ENCODE data around the gene GBF1. TPM values are rescaled to one million over a fixed set of nuclear protein-coding genes. Genes with fewer than 3 reads are reported as not detected.

Gene GBF1
- total and polyA plus RNA-seq, 8 donors = 5.7 to 47.3 (median 21.9) TPM

GRCh38 chr10:102342458-102342857 is 97.1 kb downstream of the GBF1 start:
- Histone ChIP-seq H3K27ac (no peak overlapping the region), H3K4me1 (peaks cover 0 to 15% (median 9%) of the 10 kb centered on the region in 4 donors), H3K36me3 (peaks cover 7 to 36% (median 30%) of the 10 kb centered on the region in 4 donors), H3K4me3 (no peak overlapping the region), H3K9me3 (no peaks in the 10 kb centered on the region), H3K27me3 (no peaks in the 10 kb centered on the region)
- 13 to 46% (median 26%) methylated on average over 2 of the region's 2 CpGs for WGBS, 5 donors
- peak; percentile 15 to 29 for DNase-seq
- TF ChIP-seq POLR2A (IDR thresholded peaks at IDR 0.05) = no peak
- intact Hi-C loops (cut with DNase I; ENCODE audit: low total_unique reads) = no loop called here

GRCh38 chr10:102342958-102343357 is 97.6 kb downstream of the GBF1 start:
- intact Hi-C loops (cut with DNase I; ENCODE audit: low total_unique reads) = no loop called here
- Histone ChIP-seq H3K9me3 (no peaks in the 10 kb centered on the region), H3K4me3 (no peak overlapping the region), H3K36me3 (peaks cover 7 to 40% (median 35%) of the 10 kb centered on the region in 4 donors), H3K4me1 (peaks cover 0 to 15% (median 11%) of the 10 kb centered on the region in 4 donors), H3K27ac (no peak overlapping the region), H3K27me3 (no peaks in the 10 kb centered on the region)
- no peak for DNase-seq
- no peak for TF ChIP-seq EP300 (IDR thresholded peaks at IDR 0.05)
- no peak for TF ChIP-seq POLR2A (IDR thresholded peaks at IDR 0.05)
- no peak for TF ChIP-seq CTCF (IDR thresholded peaks at IDR 0.05)
- no peak for TF ChIP-seq POLR2AphosphoS5 (IDR thresholded peaks at IDR 0.05)
- WGBS, 5 donors = 73 to 84% (median 80%) methylated on average over 3 of the region's 3 CpGs

GRCh38 chr10:102344067-102344466 is 98.7 kb downstream of the GBF1 start:
- H3K27ac ChIP-seq = no peak overlapping the region
- H3K4me3 ChIP-seq = no peak overlapping the region
- TF ChIP-seq CTCF (IDR thresholded peaks at IDR 0.05) (no peak), EP300 (IDR thresholded peaks at IDR 0.05) (no peak), POLR2AphosphoS5 (IDR thresholded peaks at IDR 0.05) (no peak), POLR2A (IDR thresholded peaks at IDR 0.05) (no peak)
- DNase-seq = no peak
- H3K36me3 ChIP-seq = peaks cover 7 to 51% (median 42%) of the 10 kb centered on the region in 4 donors
- intact Hi-C loops (cut with DNase I; ENCODE audit: low total_unique reads) = no loop called here
- no peaks in the 10 kb centered on the region for H3K27me3 ChIP-seq
- 80 to 94% (median 87%) methylated on average over 3 of the region's 3 CpGs for WGBS, 5 donors
- H3K9me3 ChIP-seq = no peaks in the 10 kb centered on the region
- peaks cover 0 to 15% (median 11%) of the 10 kb centered on the region in 4 donors for H3K4me1 ChIP-seq

GRCh38 chr10:102347236-102347828 is 102.0 kb downstream of the GBF1 start:
- WGBS, 5 donors = 44 to 75% (median 55%) methylated on average over 2 of the region's 2 CpGs
- intact Hi-C loops (cut with DNase I; ENCODE audit: low total_unique reads) = loop anchor here (2.0 kb wide), 1 partner anchor 119 kb away; no protein-coding TSS in a partner anchor
- Histone ChIP-seq H3K9me3 (no peaks in the 10 kb centered on the region), H3K4me1 (peaks cover 0 to 12% (median 6%) of the 10 kb centered on the region in 4 donors), H3K4me3 (no peak overlapping the region), H3K27me3 (no peaks in the 10 kb centered on the region), H3K36me3 (peaks cover 22 to 82% (median 68%) of the 10 kb centered on the region in 4 donors), H3K27ac (no peak overlapping the region)
- TF ChIP-seq EP300 (IDR thresholded peaks at IDR 0.05) (no peak), CTCF (IDR thresholded peaks at IDR 0.05) (peak in 4 of 7 experiments; percentile 43 to 72 (median 55))
- DNase-seq = peak; percentile 63 to 68

Data from stomach (tissue), 9 donors.